ENCODE results near the gene EIF3K. TPM values are rescaled to one million over a fixed set of nuclear protein-coding genes. Genes with fewer than 3 reads are reported as not detected.

The EIF3K gene
- total RNA-seq, 1 donor from 2014 or later: 344 TPM

- peak overlapping the region; percentile 47 for H3K27ac Mint-ChIP-seq
- H3K4me3 Mint-ChIP-seq: no peak overlapping the region
- H3K27me3 Mint-ChIP-seq: no peaks in the 10 kb centered on the region
- H3K4me1 Mint-ChIP-seq: peaks cover 44% of the 10 kb centered on the region
- ATAC-seq (ENCODE audit: low read depth) (no peak), DNase-seq (no peak)
- intact Hi-C loops (cut with micrococcal nuclease): no loop called here
- ChIA-PET POLR2A (interaction anchor here (0.7 to 1.6 kb wide), 2 partner anchors 21 to 86 kb away, joined by 4 to 5 read pairs; no protein-coding TSS in a partner anchor), CTCF (interaction anchor here (1.2 kb wide), 1 partner anchor 25 kb away, joined by 3 read pairs; no protein-coding TSS in a partner anchor)
- H3K9me3 Mint-ChIP-seq: no peaks in the 10 kb centered on the region
- TF ChIP-seq, protein P1, sequence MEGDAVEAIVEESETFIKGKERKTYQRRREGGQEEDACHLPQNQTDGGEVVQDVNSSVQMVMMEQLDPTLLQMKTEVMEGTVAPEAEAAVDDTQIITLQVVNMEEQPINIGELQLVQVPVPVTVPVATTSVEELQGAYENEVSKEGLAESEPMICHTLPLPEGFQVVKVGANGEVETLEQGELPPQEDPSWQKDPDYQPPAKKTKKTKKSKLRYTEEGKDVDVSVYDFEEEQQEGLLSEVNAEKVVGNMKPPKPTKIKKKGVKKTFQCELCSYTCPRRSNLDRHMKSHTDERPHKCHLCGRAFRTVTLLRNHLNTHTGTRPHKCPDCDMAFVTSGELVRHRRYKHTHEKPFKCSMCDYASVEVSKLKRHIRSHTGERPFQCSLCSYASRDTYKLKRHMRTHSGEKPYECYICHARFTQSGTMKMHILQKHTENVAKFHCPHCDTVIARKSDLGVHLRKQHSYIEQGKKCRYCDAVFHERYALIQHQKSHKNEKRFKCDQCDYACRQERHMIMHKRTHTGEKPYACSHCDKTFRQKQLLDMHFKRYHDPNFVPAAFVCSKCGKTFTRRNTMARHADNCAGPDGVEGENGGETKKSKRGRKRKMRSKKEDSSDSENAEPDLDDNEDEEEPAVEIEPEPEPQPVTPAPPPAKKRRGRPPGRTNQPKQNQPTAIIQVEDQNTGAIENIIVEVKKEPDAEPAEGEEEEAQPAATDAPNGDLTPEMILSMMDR (IDR thresholded peaks at IDR 0.05): no peak
- peaks cover 43% of the 10 kb centered on the region for H3K36me3 Mint-ChIP-seq (ENCODE audit: low read depth)
These were observed 39.7 kb downstream of the EIF3K start for GRCh38 chr19:38658462-38659306.

DNA sequence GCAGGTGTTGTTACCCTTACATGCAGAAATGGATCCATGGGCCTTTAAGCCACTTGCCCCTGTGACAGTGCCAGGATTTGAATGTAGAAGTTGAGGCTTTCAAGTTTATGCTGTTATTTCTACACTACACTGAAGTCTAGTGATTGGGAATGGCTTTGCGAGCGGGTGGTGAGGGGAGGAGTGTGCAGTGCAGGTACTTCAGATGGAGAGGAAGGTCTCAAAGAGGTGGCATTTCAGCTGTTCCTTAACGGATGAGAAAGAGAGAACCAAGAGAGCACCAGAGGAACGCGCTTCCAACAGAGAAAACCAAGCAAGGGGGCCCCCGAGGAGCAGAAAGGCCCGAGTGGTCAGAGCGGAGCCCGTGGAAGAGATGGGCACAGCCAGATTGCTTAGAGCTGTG lies 41.7 kb downstream of the EIF3K start:
- TF ChIP-seq, protein P1 (IDR thresholded peaks at IDR 0.05): no peak
- ChIA-PET CTCF (no interaction called here), POLR2A (no interaction called here)
- intact Hi-C loops (cut with micrococcal nuclease): no loop called here
- H3K36me3 Mint-ChIP-seq (ENCODE audit: low read depth): peaks cover 33% of the 10 kb centered on the region
- DNase-seq: no peak
- no peak overlapping the region for H3K27ac Mint-ChIP-seq
- no peak overlapping the region for H3K4me3 Mint-ChIP-seq
- H3K4me1 Mint-ChIP-seq: peaks cover 49% of the 10 kb centered on the region
- no peaks in the 10 kb centered on the region for H3K27me3 Mint-ChIP-seq
- ATAC-seq (ENCODE audit: low read depth): no peak
- H3K9me3 Mint-ChIP-seq: no peaks in the 10 kb centered on the region

- ChIA-PET POLR2A (no interaction called here), CTCF (no interaction called here)
- Mint-ChIP-seq H3K27ac (no peak overlapping the region), H3K4me1 (peaks cover 49% of the 10 kb centered on the region), H3K9me3 (no peaks in the 10 kb centered on the region), H3K27me3 (no peaks in the 10 kb centered on the region), H3K36me3 (ENCODE audit: low read depth) (peaks cover 30% of the 10 kb centered on the region), H3K4me3 (no peak overlapping the region)
- DNase-seq (no peak), ATAC-seq (ENCODE audit: low read depth) (no peak)
- intact Hi-C loops (cut with micrococcal nuclease): no loop called here
- TF ChIP-seq, protein P1 (IDR thresholded peaks at IDR 0.05): no peak
These were observed 42.1 kb downstream of the EIF3K start for GRCh38 chr19:38661136-38661535.

DNA sequence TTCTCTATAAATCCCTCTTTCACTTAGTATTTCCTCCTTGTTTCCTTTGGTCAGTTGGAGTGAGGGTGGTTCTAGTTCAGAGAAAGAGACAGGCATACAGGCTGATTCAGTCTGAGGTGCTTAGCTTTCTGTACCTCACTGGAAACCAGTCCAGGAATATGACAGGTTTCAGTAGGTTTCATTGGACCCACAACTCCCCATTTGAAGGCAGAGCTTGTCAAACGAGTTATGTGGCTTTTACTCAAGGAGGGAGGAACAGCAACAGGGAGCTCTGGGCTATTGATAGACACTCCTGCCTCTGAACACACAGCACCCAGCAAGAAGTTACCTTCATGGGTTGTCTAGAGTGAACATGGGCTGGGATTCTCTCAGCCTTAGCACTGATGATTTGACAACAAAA lies 43.0 kb downstream of the EIF3K start:
- Mint-ChIP-seq H3K27me3 (no peaks in the 10 kb centered on the region), H3K27ac (no peak overlapping the region), H3K36me3 (ENCODE audit: low read depth) (peaks cover 24% of the 10 kb centered on the region), H3K4me3 (no peak overlapping the region), H3K4me1 (peaks cover 52% of the 10 kb centered on the region), H3K9me3 (no peaks in the 10 kb centered on the region)
- DNase-seq (no peak), ATAC-seq (ENCODE audit: low read depth) (no peak)
- intact Hi-C loops (cut with micrococcal nuclease): no loop called here
- CTCF ChIA-PET: no interaction called here
- TF ChIP-seq, protein P1 (IDR thresholded peaks at IDR 0.05): no peak
- POLR2A ChIA-PET: interaction anchor here (0.9 kb wide), 1 partner anchor 15 kb away, joined by 3 read pairs; the partner anchor contains the start of gene ACTN4

GRCh38 chr19:38662537-38663155 lies 43.7 kb downstream of the EIF3K start:
- CTCF ChIA-PET: no interaction called here
- Mint-ChIP-seq H3K27me3 (no peaks in the 10 kb centered on the region), H3K9me3 (no peaks in the 10 kb centered on the region), H3K27ac (no peak overlapping the region), H3K36me3 (ENCODE audit: low read depth) (peaks cover 19% of the 10 kb centered on the region), H3K4me1 (peaks cover 54% of the 10 kb centered on the region), H3K4me3 (no peak overlapping the region)
- POLR2A ChIA-PET: interaction anchor here (0.9 kb wide), 1 partner anchor 15 kb away, joined by 3 read pairs; the partner anchor contains the start of gene ACTN4
- intact Hi-C loops (cut with micrococcal nuclease): no loop called here
- DNase-seq (no peak), ATAC-seq (ENCODE audit: low read depth) (no peak)
- TF ChIP-seq, protein P1 (IDR thresholded peaks at IDR 0.05): no peak

Data from activated B cell treated with CpG ODN at 0.5 μM for 24 hours (primary cell).